HepG2 (cell line): Measurements from ENCODE around the gene GHR. TPM values are rescaled to one million over a fixed set of nuclear protein-coding genes. Genes with fewer than 3 reads are reported as not detected.

ENCODE experiments used
- ATAC-seq: fragments of 200-7000 bp; cut with Tn5 transposase; 3 replicates; pipeline ENCODE4 v1.9.1; 2020; ENCODE audit warnings: mild to moderate bottlenecking, moderate library complexity
- BruUV-seq: library from RNA; stranded (reverse); fragments of 400-500 nt; replicated peaks from 2 replicates; lab custom pipeline; 2021; lab: Mats Ljungman, UMichigan
- CTCF ChIA-PET: fragments of 300-600 bp; formaldehyde crosslinking; extraction: SDS; loops from one replicate; lab custom pipeline; 2021; ENCODE audit warnings: low total read pairs, inconsistent platforms, low intra/inter-chr PET ratio; lab: Yijun Ruan, JAX
- POLR2A ChIA-PET: fragments of 350-600 bp; sonication (Branson Sonifier 250); formaldehyde crosslinking; loops from one replicate; lab custom pipeline; 2020; ENCODE audit warnings: antibody characterized with exemption, inconsistent platforms; lab: Yijun Ruan, JAX
- DNase-seq: peaks from one replicate; pipeline ENCODE4 v3.0.0-alpha.2; 2015; ENCODE audit warnings: low spot score
- FAIRE-seq: peaks from 3 replicates; lab custom pipeline; 2011; peaks lifted over from hg19 to GRCh38; lab: Jason Lieb, UNC
- H2AFZ ChIP-seq: one replicate; pipeline ENCODE4 v1.6.1; 2011; ENCODE audit warnings: low read length, inconsistent platforms
- H3K27ac ChIP-seq: fragments of 300-600 bp; 3 replicates; pipeline ENCODE4 v1.8.0; 2011; ENCODE audit warnings: mixed run types, mild to moderate bottlenecking, mixed read lengths, low read length, inconsistent platforms; ENCODE audit not compliant: insufficient read depth; ENCODE audit errors: extremely low read length
- H3K27me3 ChIP-seq, 2 experiments: fragments of 200-600 bp in 1 of 2; 2 replicates in 1 of 2; 3 replicates in 1 of 2; pipeline versions ENCODE4 v1.6.0 to v1.8.0; 2011; ENCODE audit warnings: low read length in 2 of 2, mild to moderate bottlenecking in 2 of 2, moderate library complexity in 2 of 2, inconsistent platforms in 1 of 2; ENCODE audit not compliant: insufficient read depth in 2 of 2, control insufficient read depth in 1 of 2
- H3K36me3 ChIP-seq, 2 experiments: fragments of 200-600 bp in 1 of 2; replicated peaks in 1 of 2; 2 replicates in 1 of 2; 3 replicates in 1 of 2; pipeline versions ENCODE4 v1.5.1 to v1.8.0; 2011; ENCODE audit warnings: low read length in 2 of 2, inconsistent platforms in 1 of 2; ENCODE audit not compliant: insufficient read depth in 2 of 2, control insufficient read depth in 1 of 2
- H3K4me1 ChIP-seq: 2 replicates; pipeline ENCODE4 v1.5.1; 2012; ENCODE audit warnings: low read length, inconsistent platforms; ENCODE audit not compliant: insufficient read depth
- H3K4me2 ChIP-seq: 2 replicates; pipeline ENCODE4 v1.6.0; 2011; ENCODE audit warnings: low read depth, low read length, inconsistent platforms
- H3K4me3 ChIP-seq, 3 experiments: fragments of 200-600 bp in 1 of 3; sonication (generic), shearing (Covaris generic) in 1 of 3; replicated peaks in 1 of 3; 2 replicates each; pipeline ENCODE4 v1.5.1; 2011 to 2016; ENCODE audit warnings: low read length in 3 of 3, inconsistent platforms in 2 of 3, low read depth in 2 of 3, mild to moderate bottlenecking in 2 of 3, control low read depth in 1 of 3, mixed read lengths in 1 of 3; ENCODE audit not compliant: insufficient read depth in 1 of 3
- H3K79me2 ChIP-seq: one replicate; pipeline ENCODE4 v1.6.1; 2011; ENCODE audit warnings: low read length, inconsistent platforms; ENCODE audit not compliant: insufficient read depth
- H3K9ac ChIP-seq: 2 replicates; pipeline ENCODE4 v1.6.0; 2011; ENCODE audit warnings: mild to moderate bottlenecking, low read depth, low read length, inconsistent platforms; ENCODE audit not compliant: insufficient read depth
- H3K9me3 ChIP-seq: 2 replicates; pipeline ENCODE4 v1.5.1; 2012; ENCODE audit warnings: mild to moderate bottlenecking, low read length
- H4K20me1 ChIP-seq: 2 replicates; pipeline ENCODE4 v1.6.0; 2011; ENCODE audit warnings: inconsistent platforms, mild to moderate bottlenecking, low read length, moderate library complexity; ENCODE audit not compliant: insufficient read depth
- EZH2 ChIP-seq: conservative IDR thresholded peaks from 2 replicates; pipeline ENCODE4 v1.6.1; 2012; ENCODE audit warnings: mild to moderate bottlenecking, low read depth, low read length, moderate library complexity
- HHEX ChIP-seq: IDR thresholded peaks from 2 replicates; pipeline ENCODE4 v1.6.1; 2016; ENCODE audit warnings: control low read depth
- HIVEP1 ChIP-seq: sonication (generic); formaldehyde crosslinking; IDR thresholded peaks from 2 replicates; pipeline ENCODE4 v1.4.0; 2020; ENCODE audit warnings: mild to moderate bottlenecking, missing genetic modification reagents
- MIER3 ChIP-seq: IDR thresholded peaks from 2 replicates; pipeline ENCODE4 v1.6.1; 2016; ENCODE audit warnings: missing compliant biosample characterization, borderline replicate concordance
- PAF1 ChIP-seq: IDR thresholded peaks from 2 replicates; pipeline ENCODE4 v1.6.1; 2016; ENCODE audit warnings: missing genetic modification reagents, missing compliant biosample characterization
- ZBTB8A ChIP-seq: sonication (generic); formaldehyde crosslinking; IDR thresholded peaks from 2 replicates; pipeline ENCODE4 v1.4.0; 2020; ENCODE audit warnings: mild to moderate bottlenecking, low read depth, missing genetic modification reagents, borderline replicate concordance
- ZNF256 ChIP-seq: sonication (generic); formaldehyde crosslinking; conservative IDR thresholded peaks from 2 replicates; pipeline ENCODE4 v1.4.0; 2020; ENCODE audit warnings: missing genetic modification reagents
- ZNF292 ChIP-seq: sonication (generic); formaldehyde crosslinking; IDR thresholded peaks from 2 replicates; pipeline ENCODE4 v1.8.1; 2022; ENCODE audit warnings: mild to moderate bottlenecking, low read depth, missing genetic modification reagents, borderline replicate concordance
- ZNF660 ChIP-seq: sonication (generic); formaldehyde crosslinking; IDR thresholded peaks from 2 replicates; pipeline ENCODE4 v1.5.1; 2020; ENCODE audit warnings: mild to moderate bottlenecking, low read depth, missing genetic modification reagents, borderline replicate concordance
- ZNF792 ChIP-seq: IDR thresholded peaks from 2 replicates; pipeline ENCODE4 v1.6.1; 2016
- WGBS: methylation state at CpG from one replicate; pipeline ENCODE4 v1.1.6; 2017; ENCODE audit warnings: low lambda C conversion rate; 5-methylcytosine and 5-hydroxymethylcytosine counted together
- in situ Hi-C: cut with HindIII; loops from 2 replicates; pipeline ENCODE4 v1.10.0; 2017; ENCODE audit warnings: low pct_unique_long_range_greater_than_20kb; ENCODE audit not compliant: extremely low pct_ligation_motif_present
- intact Hi-C: fragments of 100-400 bp; cut with micrococcal nuclease; formaldehyde crosslinking; loops from one replicate; pipeline ENCODE4 v1.10.0; 2022; ENCODE audit not compliant: unreplicated experiment
- polyA plus RNA-seq, 8 experiments: library from polyadenylated mRNA; depleted of rRNA in 3 of 8; stranded (reverse) in 7 of 8; unstranded in 1 of 8; fragments of >200 nt; fragmentation: Illumina TruSeq in 4 of 8; extraction: Trizol in 4 of 8; gene quantifications; 2 replicates each; pipeline versions ENCODE4 v1.2.1 to v1.2.3, GENCODE V29; 2011 to 2016; ENCODE audit warnings: low read depth in 4 of 8, missing spikeins in 1 of 8, mixed read lengths in 1 of 8; ENCODE audit not compliant: insufficient read depth in 1 of 8
- total RNA-seq, 5 experiments: library from RNA; depleted of rRNA; stranded (reverse); fragments of >200 nt; fragmentation: Illumina TruSeq; extraction: Trizol; gene quantifications; 2 replicates each; pipeline ENCODE4 v1.2.3, GENCODE V29; 2016; ENCODE audit warnings: low read depth in 1 of 5
- TF ChIP-seq, protein P1 (sequence below): sonication (generic); formaldehyde crosslinking; IDR thresholded peaks from 2 replicates; pipeline ENCODE4 v1.4.0; 2020; ENCODE audit warnings: missing genetic modification reagents, borderline replicate concordance
- TF ChIP-seq, protein P2 (sequence below): sonication (generic); formaldehyde crosslinking; IDR thresholded peaks from 2 replicates; pipeline ENCODE4 v1.5.0; 2020; ENCODE audit warnings: mild to moderate bottlenecking, missing genetic modification reagents, moderate library complexity
- TF ChIP-seq, protein P3 (sequence below): sonication (generic); formaldehyde crosslinking; IDR thresholded peaks from 2 replicates; pipeline ENCODE4 v1.4.0; 2020; ENCODE audit warnings: missing genetic modification reagents, borderline replicate concordance

GHR gene
- total and polyA plus RNA-seq, 2 of the 13 experiments (the other 11 are each of a cell fraction or from before 2014, with no cell fraction given): 0.07 TPM; not detected in 1

DNA sequence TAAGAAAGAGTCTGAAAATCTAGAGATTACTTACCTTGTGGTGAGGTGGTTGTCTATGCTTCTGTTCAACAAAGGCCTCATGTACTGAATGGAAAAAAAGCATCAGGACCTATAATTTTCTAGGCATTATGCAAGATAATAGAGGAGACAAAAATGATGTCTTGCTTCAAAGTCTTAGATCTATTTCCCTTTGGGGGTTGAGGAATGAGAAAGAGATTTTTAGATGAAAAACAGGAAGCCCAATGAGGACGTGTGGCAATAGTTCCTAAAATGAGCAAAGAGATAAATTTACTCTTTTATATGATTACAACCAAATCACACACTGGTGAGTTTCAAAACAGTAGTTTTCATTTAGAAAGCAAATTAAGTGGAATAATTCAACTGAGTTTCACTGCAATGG lies 99.5 kb downstream of the GHR start:
- no peak overlapping the region for H2AFZ ChIP-seq
- no peak for DNase-seq
- FAIRE-seq: no peak
- H3K4me1 ChIP-seq: peaks cover under 1% of the 10 kb centered on the region
- ChIA-PET POLR2A (no interaction called here), CTCF (no interaction called here)
- no peaks in the 10 kb centered on the region for H3K36me3 ChIP-seq
- no peaks in the 10 kb centered on the region for H3K9me3 ChIP-seq
- H3K4me2 ChIP-seq: no peak overlapping the region
- BruUV-seq: no TSS peak
- no peaks in the 10 kb centered on the region for H3K79me2 ChIP-seq
- H3K27ac ChIP-seq: no peak overlapping the region
- no peaks in the 10 kb centered on the region for H3K27me3 ChIP-seq
- no peaks in the 10 kb centered on the region for H4K20me1 ChIP-seq
- WGBS: 3% methylated on average over 1 of the region's 1 CpG
- in situ Hi-C loops: no loop called here
- ATAC-seq: no peak
- no peak overlapping the region for H3K4me3 ChIP-seq
- intact Hi-C loops: no loop called here
- no peak overlapping the region for H3K9ac ChIP-seq
- TF ChIP-seq PAF1 (CRISPR knock-in tag): no peak
- TF ChIP-seq ZNF660 (CRISPR knock-in tag): no peak
- no peak for TF ChIP-seq ZBTB8A
- no peak for TF ChIP-seq ZNF792 (CRISPR knock-in tag)
- TF ChIP-seq ZNF292 (CRISPR knock-in tag): no peak
- no peak for TF ChIP-seq EZH2
- no peak for TF ChIP-seq MIER3 (CRISPR knock-in tag)
- TF ChIP-seq, protein P1, sequence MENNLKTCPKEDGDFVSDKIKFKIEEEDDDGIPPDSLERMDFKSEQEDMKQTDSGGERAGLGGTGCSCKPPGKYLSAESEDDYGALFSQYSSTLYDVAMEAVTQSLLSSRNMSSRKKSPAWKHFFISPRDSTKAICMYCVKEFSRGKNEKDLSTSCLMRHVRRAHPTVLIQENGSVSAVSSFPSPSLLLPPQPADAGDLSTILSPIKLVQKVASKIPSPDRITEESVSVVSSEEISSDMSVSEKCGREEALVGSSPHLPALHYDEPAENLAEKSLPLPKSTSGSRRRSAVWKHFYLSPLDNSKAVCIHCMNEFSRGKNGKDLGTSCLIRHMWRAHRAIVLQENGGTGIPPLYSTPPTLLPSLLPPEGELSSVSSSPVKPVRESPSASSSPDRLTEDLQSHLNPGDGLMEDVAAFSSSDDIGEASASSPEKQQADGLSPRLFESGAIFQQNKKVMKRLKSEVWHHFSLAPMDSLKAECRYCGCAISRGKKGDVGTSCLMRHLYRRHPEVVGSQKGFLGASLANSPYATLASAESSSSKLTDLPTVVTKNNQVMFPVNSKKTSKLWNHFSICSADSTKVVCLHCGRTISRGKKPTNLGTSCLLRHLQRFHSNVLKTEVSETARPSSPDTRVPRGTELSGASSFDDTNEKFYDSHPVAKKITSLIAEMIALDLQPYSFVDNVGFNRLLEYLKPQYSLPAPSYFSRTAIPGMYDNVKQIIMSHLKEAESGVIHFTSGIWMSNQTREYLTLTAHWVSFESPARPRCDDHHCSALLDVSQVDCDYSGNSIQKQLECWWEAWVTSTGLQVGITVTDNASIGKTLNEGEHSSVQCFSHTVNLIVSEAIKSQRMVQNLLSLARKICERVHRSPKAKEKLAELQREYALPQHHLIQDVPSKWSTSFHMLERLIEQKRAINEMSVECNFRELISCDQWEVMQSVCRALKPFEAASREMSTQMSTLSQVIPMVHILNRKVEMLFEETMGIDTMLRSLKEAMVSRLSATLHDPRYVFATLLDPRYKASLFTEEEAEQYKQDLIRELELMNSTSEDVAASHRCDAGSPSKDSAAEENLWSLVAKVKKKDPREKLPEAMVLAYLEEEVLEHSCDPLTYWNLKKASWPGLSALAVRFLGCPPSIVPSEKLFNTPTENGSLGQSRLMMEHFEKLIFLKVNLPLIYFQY (CRISPR knock-in tag): no peak
- TF ChIP-seq HHEX (CRISPR knock-in tag): no peak
- TF ChIP-seq ZNF256 (CRISPR knock-in tag): no peak
- TF ChIP-seq HIVEP1 (CRISPR knock-in tag): no peak
- TF ChIP-seq, protein P2, sequence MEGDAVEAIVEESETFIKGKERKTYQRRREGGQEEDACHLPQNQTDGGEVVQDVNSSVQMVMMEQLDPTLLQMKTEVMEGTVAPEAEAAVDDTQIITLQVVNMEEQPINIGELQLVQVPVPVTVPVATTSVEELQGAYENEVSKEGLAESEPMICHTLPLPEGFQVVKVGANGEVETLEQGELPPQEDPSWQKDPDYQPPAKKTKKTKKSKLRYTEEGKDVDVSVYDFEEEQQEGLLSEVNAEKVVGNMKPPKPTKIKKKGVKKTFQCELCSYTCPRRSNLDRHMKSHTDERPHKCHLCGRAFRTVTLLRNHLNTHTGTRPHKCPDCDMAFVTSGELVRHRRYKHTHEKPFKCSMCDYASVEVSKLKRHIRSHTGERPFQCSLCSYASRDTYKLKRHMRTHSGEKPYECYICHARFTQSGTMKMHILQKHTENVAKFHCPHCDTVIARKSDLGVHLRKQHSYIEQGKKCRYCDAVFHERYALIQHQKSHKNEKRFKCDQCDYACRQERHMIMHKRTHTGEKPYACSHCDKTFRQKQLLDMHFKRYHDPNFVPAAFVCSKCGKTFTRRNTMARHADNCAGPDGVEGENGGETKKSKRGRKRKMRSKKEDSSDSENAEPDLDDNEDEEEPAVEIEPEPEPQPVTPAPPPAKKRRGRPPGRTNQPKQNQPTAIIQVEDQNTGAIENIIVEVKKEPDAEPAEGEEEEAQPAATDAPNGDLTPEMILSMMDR: no peak
- TF ChIP-seq, protein P3, sequence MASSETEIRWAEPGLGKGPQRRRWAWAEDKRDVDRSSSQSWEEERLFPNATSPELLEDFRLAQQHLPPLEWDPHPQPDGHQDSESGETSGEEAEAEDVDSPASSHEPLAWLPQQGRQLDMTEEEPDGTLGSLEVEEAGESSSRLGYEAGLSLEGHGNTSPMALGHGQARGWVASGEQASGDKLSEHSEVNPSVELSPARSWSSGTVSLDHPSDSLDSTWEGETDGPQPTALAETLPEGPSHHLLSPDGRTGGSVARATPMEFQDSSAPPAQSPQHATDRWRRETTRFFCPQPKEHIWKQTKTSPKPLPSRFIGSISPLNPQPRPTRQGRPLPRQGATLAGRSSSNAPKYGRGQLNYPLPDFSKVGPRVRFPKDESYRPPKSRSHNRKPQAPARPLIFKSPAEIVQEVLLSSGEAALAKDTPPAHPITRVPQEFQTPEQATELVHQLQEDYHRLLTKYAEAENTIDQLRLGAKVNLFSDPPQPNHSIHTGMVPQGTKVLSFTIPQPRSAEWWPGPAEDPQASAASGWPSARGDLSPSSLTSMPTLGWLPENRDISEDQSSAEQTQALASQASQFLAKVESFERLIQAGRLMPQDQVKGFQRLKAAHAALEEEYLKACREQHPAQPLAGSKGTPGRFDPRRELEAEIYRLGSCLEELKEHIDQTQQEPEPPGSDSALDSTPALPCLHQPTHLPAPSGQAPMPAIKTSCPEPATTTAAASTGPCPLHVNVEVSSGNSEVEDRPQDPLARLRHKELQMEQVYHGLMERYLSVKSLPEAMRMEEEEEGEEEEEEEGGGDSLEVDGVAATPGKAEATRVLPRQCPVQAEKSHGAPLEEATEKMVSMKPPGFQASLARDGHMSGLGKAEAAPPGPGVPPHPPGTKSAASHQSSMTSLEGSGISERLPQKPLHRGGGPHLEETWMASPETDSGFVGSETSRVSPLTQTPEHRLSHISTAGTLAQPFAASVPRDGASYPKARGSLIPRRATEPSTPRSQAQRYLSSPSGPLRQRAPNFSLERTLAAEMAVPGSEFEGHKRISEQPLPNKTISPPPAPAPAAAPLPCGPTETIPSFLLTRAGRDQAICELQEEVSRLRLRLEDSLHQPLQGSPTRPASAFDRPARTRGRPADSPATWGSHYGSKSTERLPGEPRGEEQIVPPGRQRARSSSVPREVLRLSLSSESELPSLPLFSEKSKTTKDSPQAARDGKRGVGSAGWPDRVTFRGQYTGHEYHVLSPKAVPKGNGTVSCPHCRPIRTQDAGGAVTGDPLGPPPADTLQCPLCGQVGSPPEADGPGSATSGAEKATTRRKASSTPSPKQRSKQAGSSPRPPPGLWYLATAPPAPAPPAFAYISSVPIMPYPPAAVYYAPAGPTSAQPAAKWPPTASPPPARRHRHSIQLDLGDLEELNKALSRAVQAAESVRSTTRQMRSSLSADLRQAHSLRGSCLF (CRISPR knock-in tag): no peak
